Measurements from ENCODE around the gene P3H2.

The P3H2 gene

DNA sequence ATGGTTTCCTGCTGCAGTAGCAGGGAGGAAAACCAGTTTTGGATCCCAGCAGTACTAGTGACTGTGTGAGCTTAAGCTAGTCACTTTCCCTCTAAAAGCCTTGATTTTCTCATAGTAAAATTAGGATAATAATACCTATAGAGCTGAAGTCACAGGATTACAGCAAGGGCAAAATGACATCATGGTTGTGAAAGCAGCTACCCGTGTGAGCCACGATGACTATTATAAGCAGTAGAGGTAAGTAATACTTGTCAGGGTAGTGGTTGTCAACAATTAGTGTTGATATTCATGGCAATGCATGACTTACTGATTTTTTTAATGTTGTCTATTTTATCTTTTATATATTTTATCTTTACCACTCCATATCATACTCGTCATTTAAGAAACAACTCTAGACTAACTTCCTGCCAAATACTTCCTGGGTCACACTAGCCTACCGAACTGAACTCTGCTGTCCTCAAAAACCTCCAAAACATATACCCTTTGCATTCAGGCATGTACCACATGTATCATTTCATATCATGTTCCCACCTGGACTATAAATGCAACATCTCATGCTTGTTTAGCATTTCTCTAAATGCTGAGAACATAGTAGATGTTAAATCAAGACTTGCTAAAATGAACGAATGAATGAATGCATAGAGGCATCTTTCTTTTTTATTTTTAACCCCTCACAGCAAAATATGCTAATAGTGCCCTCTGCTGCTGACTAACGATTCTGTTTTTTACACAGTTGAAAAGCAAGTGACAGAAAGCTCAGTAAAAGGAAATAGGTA is 172.6 kb downstream of the P3H2 start:
- no peak overlapping the region for H3K4me2 ChIP-seq
- no peaks in the 10 kb centered on the region for H4K20me1 ChIP-seq (ENCODE audit: insufficient read depth)
- H3K36me3 ChIP-seq (ENCODE audit: insufficient read depth): no peaks in the 10 kb centered on the region
- no peaks in the 10 kb centered on the region for H3K27me3 ChIP-seq (ENCODE audit: insufficient read depth, low read depth)
- TF ChIP-seq, protein P1, sequence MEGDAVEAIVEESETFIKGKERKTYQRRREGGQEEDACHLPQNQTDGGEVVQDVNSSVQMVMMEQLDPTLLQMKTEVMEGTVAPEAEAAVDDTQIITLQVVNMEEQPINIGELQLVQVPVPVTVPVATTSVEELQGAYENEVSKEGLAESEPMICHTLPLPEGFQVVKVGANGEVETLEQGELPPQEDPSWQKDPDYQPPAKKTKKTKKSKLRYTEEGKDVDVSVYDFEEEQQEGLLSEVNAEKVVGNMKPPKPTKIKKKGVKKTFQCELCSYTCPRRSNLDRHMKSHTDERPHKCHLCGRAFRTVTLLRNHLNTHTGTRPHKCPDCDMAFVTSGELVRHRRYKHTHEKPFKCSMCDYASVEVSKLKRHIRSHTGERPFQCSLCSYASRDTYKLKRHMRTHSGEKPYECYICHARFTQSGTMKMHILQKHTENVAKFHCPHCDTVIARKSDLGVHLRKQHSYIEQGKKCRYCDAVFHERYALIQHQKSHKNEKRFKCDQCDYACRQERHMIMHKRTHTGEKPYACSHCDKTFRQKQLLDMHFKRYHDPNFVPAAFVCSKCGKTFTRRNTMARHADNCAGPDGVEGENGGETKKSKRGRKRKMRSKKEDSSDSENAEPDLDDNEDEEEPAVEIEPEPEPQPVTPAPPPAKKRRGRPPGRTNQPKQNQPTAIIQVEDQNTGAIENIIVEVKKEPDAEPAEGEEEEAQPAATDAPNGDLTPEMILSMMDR (conservative IDR thresholded peaks at IDR 0.05; ENCODE audit: low read depth, low read length): peak; percentile 71
- H3K9ac ChIP-seq: no peak overlapping the region
- no peak overlapping the region for H2AFZ ChIP-seq (ENCODE audit: low read depth)
- H3K4me1 ChIP-seq (ENCODE audit: low read depth, poor library complexity, severe bottlenecking): no peaks in the 10 kb centered on the region
- H3K79me2 ChIP-seq (ENCODE audit: insufficient read depth, low read depth): no peaks in the 10 kb centered on the region
- no peak overlapping the region for H3K4me3 ChIP-seq (IDR thresholded peaks at IDR 0.05; ENCODE audit: insufficient read depth, low read depth, low read length)
- H3K27ac ChIP-seq: no peak overlapping the region

DNA sequence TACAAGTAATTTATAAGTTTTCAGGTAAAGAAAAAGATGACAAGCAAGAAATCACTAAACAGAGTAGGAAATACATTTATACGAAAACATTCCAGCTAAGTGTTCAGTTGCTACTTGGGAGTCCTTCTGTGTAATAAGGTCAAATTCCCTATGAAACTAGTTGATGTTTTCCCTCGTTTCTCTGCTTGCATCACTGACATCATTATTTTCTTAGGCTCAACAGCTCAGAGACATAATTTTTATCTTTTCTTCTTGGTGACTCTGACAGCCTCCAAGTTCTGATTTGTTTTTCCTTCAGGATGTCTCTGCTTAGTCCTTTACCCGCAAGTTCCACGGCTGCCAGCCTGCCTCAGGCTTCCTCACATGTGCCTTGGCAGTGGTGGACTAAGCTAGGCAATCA is 173.6 kb downstream of the P3H2 start:
- Histone ChIP-seq H4K20me1 (ENCODE audit: insufficient read depth) (no peaks in the 10 kb centered on the region), H3K79me2 (ENCODE audit: insufficient read depth, low read depth) (no peaks in the 10 kb centered on the region), H3K36me3 (ENCODE audit: insufficient read depth) (no peaks in the 10 kb centered on the region), H3K4me2 (no peak overlapping the region), H3K4me1 (ENCODE audit: low read depth, poor library complexity, severe bottlenecking) (no peaks in the 10 kb centered on the region), H3K4me3 (IDR thresholded peaks at IDR 0.05; ENCODE audit: insufficient read depth, low read depth, low read length) (no peak overlapping the region), H3K27me3 (ENCODE audit: insufficient read depth, low read depth) (no peaks in the 10 kb centered on the region), H3K9ac (no peak overlapping the region), H3K27ac (no peak overlapping the region), H2AFZ (ENCODE audit: low read depth) (no peak overlapping the region)
- TF ChIP-seq, protein P1 (conservative IDR thresholded peaks at IDR 0.05; ENCODE audit: low read depth, low read length): no peak

DNA sequence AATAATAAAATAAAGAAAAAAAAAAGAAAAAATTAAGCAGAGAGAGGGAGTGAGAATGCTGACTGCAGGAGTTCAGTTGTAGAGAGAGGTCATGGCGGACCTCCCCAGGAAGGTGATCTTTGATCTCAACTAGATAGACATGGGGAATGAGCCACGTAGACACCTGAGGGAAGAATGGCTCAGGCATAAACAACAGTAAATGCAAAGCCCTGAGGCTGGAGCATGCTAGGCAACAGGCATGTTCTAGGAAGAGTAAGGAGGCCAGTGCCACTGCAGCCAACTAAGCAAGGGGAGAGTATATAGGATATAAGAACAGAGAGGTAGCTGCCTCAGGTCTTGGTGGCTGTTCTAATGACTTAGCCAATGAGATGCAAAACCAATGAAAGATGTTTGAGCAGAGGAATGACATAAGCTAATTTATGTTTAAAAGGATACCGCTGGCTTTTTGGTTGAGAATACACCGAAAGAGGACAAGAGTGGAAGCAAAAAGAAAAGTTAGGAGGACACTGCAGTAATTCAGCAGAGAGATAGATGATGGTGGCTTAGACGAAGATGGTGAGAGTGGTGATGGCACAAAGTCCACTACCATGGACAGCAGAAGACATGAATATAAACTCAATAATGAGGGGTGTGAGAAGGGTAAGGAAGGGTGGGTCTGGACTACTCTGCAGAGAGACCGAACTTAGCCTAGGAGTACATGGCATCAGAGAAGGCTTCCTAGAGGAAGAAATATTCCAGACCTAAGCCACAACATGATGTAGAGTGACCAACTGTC is 174.6 kb downstream of the P3H2 start:
- TF ChIP-seq, protein P1 (conservative IDR thresholded peaks at IDR 0.05; ENCODE audit: low read depth, low read length): no peak
- no peak overlapping the region for H3K27ac ChIP-seq

DNA sequence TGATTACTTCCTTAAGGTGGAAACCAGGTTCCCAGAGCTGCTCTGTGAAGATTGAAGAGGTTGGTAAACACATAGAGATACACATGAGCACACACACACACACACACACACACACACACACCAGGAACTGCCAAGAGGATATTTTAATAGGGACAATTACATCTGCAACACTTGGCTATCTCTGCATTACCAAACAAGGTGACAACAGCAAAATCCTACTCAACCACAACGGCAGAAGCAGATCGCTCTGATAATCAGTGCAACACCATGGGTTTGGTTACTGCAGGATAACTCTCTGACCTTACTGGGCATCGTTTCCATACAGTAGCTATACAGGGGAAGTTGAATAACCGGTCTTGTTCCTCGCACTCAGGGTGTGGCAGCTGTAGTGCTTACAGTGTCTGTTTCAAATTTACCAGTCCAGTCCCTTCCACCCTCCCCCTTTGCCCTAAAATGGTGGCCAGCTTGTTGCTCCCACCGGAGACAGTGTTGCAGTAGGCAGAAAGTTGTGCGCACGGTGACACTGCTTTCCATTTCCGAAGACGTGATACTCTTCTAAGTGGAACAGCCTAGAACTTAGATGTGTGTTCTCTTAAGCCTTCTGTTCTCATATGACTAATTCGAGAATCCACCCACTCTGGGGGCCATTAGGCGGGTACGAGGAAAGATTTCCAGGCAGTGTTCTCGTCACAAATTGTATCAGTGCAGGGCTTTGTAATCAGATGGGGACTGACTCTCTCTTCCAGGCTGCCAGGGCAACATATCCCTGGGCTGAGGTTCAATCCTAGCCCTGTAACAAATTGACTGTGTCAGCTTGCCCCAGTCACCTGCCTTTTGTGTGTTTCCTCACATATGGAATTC is 176.2 kb downstream of the P3H2 start:
- Histone ChIP-seq H4K20me1 (ENCODE audit: insufficient read depth) (no peaks in the 10 kb centered on the region), H3K9ac (no peak overlapping the region), H2AFZ (ENCODE audit: low read depth) (no peak overlapping the region), H3K4me2 (no peak overlapping the region), H3K27ac (no peak overlapping the region), H3K36me3 (ENCODE audit: insufficient read depth) (no peaks in the 10 kb centered on the region), H3K79me2 (ENCODE audit: insufficient read depth, low read depth) (no peaks in the 10 kb centered on the region), H3K4me3 (IDR thresholded peaks at IDR 0.05; ENCODE audit: insufficient read depth, low read depth, low read length) (no peak overlapping the region), H3K27me3 (ENCODE audit: insufficient read depth, low read depth) (no peaks in the 10 kb centered on the region), H3K4me1 (ENCODE audit: low read depth, poor library complexity, severe bottlenecking) (no peaks in the 10 kb centered on the region)
- TF ChIP-seq, protein P1 (conservative IDR thresholded peaks at IDR 0.05; ENCODE audit: low read depth, low read length): no peak

More for the DNA sequence above, 174.6 kb downstream of the P3H2 start:
- Histone ChIP-seq H3K9ac (no peak overlapping the region), H2AFZ (ENCODE audit: low read depth) (no peak overlapping the region), H4K20me1 (ENCODE audit: insufficient read depth) (no peaks in the 10 kb centered on the region), H3K4me3 (IDR thresholded peaks at IDR 0.05; ENCODE audit: insufficient read depth, low read depth, low read length) (no peak overlapping the region), H3K4me2 (no peak overlapping the region), H3K36me3 (ENCODE audit: insufficient read depth) (no peaks in the 10 kb centered on the region), H3K4me1 (ENCODE audit: low read depth, poor library complexity, severe bottlenecking) (no peaks in the 10 kb centered on the region), H3K79me2 (ENCODE audit: insufficient read depth, low read depth) (no peaks in the 10 kb centered on the region), H3K27me3 (ENCODE audit: insufficient read depth, low read depth) (no peaks in the 10 kb centered on the region)

All from KMS-11 (cell line).